Stimulated activated CD8-positive, alpha-beta memory T cell treated with anti-CD3 and anti-CD28 coated beads, Interleukin-12 subunit alpha, Interleukin-12 subunit beta, amount 100 ng/mL, for 24 hours (primary cell): Measurements from ENCODE around the gene MYOF.

Experiments used
- DNase-seq: peaks from one replicate; pipeline ENCODE4 v3.0.0-alpha.2; 2020; ENCODE audit errors: extremely low read depth

MYOF gene, protein sequence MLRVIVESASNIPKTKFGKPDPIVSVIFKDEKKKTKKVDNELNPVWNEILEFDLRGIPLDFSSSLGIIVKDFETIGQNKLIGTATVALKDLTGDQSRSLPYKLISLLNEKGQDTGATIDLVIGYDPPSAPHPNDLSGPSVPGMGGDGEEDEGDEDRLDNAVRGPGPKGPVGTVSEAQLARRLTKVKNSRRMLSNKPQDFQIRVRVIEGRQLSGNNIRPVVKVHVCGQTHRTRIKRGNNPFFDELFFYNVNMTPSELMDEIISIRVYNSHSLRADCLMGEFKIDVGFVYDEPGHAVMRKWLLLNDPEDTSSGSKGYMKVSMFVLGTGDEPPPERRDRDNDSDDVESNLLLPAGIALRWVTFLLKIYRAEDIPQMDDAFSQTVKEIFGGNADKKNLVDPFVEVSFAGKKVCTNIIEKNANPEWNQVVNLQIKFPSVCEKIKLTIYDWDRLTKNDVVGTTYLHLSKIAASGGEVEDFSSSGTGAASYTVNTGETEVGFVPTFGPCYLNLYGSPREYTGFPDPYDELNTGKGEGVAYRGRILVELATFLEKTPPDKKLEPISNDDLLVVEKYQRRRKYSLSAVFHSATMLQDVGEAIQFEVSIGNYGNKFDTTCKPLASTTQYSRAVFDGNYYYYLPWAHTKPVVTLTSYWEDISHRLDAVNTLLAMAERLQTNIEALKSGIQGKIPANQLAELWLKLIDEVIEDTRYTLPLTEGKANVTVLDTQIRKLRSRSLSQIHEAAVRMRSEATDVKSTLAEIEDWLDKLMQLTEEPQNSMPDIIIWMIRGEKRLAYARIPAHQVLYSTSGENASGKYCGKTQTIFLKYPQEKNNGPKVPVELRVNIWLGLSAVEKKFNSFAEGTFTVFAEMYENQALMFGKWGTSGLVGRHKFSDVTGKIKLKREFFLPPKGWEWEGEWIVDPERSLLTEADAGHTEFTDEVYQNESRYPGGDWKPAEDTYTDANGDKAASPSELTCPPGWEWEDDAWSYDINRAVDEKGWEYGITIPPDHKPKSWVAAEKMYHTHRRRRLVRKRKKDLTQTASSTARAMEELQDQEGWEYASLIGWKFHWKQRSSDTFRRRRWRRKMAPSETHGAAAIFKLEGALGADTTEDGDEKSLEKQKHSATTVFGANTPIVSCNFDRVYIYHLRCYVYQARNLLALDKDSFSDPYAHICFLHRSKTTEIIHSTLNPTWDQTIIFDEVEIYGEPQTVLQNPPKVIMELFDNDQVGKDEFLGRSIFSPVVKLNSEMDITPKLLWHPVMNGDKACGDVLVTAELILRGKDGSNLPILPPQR (N-terminal part only)

DNA sequence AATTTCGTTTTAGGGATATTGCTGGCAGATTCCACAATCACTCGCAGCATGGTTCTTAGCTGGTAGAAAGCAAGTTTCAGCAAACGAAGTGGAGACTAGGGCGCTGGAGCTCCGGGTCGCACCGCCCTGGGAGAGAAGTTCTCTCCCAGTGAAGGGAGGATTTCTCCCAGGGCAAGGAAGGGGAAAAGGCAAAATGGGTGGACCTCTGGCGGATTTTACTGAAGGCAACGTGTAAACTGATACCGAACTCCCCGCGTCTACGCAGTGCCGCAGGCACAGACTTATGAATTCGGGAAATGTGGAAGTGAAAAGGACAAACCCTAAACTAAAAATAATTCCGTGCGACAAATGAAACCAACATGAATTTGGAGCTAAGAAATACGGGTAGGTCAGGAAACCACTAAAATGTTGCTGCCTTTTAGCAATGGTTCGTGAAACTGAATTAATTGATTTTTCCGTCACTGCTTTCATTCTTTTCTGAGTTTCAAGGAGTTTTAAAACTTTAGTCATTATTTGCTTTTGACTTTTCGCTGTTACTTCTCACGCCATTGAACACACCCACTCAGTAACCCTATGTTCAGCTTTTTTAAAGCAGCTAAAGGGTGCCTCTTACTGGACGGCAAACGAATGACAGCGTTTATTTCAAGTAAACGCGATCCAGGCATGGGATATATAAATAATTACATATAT lies at the start of gene MYOF:
Gene MYOF, minus strand, starts transcription at position 190 of the 690 bp plus-strand sequence. Its CDS starts 140 bp downstream, at position 50.
- no peak for DNase-seq

DNA sequence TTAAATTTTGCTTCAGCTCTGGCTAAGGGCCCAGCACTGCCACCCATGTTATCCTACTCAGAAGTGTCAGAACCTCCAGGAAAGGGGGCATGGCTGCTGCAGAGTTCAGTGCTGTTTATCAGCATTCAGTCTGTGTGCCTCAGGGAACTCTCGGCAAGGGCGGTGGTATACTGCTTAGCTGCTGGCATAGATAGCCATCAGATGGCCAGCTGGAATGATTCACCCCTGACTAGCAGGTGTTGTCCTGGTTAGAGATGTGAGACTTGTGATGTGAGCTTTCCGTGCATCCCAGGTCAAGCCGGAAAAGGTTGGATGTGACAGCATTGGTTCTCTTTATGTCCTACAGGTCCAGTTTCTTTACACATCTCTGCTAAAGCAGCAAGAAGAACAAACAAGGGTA lies 36.4 kb upstream of the MYOF start:
- DNase-seq = no peak

DNA sequence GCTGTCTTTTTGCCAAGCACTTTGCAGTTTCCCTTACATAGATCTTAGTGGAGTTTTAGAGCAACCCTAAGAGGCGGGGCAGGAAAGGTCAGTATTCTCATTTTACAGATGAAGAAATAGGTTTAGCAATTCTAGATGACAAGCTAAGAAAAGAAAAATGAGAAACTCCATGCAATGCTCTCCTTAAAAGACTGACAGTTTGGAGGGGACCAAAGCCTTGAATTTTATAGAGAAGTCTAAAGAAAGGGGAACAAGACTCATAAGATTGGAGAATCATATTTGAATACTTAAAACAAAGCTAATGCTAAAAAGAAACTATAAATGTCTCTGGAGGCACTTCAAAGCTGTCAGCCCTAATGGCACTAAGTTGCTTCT lies 33.9 kb upstream of the MYOF start:
- DNase-seq = no peak

DNA sequence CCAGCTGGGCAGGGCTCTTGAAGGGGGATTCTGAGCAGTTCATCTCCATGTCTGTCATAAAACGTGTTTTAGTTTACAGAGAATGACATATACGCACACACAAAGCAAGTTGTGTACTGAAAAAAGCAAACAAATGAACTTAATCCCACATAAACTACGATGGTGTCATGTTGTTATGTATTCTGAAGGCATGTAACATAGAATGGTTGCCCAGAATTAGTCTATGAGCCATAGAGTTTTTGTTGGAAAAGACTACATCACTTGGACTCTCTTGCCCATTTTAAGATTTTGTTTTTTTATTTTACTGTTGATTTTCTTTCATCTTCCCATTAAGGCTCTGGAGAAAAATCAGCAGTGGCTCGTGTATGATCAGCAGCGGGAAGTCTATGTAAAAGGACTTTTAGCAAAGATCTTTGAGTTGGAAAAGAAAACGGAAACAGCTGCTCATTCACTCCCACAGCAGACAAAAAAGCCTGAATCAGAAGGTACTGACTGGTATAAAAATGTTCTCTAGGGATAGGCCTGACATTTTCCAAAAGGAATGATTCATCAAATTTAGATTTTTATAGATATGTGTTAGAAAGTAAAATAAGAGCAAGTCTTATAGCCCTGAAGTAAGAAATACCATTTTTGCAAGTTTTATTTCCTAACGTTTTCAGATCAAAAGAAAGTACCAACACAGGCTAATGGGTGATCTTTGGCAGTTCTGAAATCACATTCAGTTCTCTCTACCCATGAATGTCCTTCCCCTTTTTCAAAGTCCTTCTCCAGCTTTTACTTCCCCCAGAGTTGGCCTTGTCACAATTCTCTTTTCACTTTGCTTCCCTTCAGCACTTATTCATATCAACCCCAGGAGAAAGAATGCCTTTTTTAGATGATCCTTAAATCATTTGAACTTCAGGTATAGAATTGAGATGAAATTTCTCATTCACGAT lies 33.2 kb upstream of the MYOF start:
- DNase-seq = no peak

DNA sequence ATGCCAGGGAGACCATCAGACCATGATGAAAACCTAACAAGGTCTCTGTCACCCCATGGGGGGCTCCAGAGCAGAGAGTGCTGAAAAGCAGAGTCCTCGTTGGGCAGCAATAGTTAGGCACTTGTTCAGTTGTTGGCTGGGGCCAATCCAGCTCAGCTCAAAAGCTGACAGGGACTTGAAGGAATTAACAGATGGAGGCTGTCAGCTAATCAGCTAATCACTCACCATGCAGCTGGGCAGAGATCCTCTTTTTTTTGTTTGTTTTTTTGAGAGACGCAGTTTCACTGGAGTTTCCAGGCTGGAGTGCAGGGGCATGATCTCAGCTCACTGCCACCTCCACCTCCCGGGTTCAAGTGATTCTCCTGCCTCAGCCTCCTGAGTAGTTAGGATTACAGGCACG lies 32.4 kb upstream of the MYOF start:
- DNase-seq = no peak

DNA sequence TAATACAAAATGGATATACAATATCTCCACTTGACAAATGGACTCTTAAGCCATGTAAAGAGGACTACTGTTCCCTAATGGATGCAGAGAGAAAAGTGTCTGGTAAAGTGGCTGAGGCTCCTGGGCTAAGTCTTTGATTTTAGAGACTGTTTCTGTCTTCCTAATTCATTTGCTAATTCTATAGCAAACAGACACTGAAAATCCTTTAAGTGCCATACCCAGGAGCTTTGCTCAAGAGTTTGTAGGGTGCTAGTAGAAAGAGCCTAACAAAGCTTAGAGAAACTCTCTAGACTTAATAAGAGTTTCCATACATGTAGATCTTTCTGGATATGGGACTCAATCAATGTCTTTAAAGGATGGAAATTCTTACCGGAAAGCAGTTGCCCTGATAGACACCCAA lies 31.0 kb upstream of the MYOF start:
- no peak for DNase-seq

DNA sequence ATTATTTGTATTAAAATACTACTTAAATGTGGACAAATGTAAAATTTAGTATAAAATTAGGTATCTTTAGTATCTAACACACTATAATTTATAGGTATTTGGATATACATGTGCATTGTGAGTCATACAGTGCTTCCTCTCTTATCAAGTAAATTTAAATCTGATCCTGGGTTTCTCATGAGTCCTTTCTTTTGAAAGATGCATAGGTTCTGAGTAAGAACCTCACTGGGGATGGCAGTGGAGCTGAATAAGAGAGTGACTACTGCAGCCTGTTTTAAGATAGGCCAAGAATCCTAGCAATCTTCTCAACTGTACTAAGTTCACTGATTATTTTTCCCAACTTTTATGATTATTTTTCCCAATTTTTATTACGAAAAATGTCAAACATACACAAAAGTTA lies 30.4 kb upstream of the MYOF start:
- DNase-seq = no peak

DNA sequence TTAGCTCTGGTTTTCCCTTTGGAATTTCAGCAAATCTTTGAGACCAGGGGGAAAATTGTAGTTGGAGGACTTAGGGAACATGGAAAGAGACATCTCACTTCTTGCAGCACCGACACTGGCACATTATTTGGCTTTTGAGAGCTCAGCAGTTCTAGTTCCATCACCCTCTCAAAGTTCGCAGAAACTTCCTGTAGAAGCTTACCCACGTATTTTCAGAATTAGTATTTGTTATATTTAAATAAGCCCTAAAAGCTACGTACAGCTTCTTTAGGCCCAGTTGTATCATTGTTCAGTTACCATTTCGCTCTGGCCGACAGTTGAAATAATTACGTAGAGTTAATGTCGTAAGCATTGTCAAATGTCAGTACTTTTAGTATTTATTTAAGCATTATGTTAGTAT lies 27.7 kb upstream of the MYOF start:
- no peak for DNase-seq

DNA sequence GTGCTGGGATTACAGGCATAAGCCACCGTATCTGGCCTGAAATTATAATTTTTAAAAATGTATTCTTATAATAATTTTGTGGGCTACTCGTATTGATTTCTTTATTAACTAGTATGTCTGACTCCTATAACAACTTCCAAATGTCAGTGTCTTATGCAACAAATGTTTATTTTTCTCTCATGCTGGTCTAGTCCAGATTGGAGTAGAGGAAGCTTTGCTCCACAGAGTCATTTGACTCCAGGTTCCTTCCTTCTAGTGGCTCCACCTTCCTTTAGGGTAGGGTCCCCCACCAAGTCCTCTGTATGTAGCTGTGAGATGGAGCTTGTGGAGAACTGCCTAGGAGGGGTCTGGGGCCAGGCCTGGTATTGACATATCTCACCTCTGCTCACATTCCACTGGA lies 22.9 kb upstream of the MYOF start:
- no peak for DNase-seq

DNA sequence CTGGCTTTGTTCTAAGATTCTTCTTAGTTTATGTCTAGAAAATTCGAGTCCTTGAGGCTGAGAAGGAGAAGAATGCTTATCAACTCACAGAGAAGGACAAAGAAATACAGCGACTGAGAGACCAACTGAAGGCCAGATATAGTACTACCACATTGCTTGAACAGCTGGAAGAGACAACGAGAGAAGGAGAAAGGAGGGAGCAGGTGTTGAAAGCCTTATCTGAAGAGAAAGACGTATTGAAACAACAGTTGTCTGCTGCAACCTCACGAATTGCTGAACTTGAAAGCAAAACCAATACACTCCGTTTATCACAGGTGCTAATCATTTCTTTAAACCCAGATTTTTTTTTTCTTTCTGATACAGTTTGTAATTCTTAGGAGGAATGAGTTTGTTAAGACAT lies 20.9 kb upstream of the MYOF start:
- no peak for DNase-seq

DNA sequence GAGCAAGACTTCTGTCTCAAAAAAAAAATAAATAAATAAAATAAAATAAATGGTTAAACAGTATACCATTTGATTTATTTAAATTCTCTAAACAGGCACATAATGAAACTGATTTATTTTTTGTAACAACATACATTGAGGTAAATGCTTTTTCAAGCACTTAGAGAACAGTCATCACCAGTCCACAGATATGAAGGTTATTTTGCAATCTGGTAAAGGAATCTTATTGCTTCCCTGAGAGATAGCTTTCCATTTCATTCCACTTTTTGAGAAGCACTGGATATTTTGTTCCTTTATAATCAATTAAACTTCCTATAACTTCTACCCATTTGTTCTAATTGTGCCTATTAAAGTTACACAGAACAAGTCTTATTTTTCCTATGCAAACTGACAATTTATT lies 19.5 kb upstream of the MYOF start:
- no peak for DNase-seq

DNA sequence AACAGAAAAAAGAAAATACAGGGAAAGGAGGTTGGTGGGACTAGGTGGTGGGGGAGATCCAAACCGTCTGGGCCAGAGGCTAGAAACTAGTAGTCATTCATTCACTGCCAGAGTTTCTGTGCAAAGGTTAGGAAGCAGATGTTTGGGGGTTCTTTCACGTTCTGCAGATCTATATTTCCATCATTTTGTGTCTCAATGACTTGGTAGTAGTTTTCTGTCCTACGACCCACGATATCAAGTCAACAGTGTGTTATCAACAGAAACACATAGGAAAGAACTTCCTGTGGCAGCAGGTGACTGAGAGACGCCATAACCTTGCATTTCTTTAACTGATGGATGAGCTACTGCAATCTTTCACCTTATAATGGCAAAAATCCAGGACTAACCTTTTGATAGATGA lies 16.0 kb upstream of the MYOF start:
- no peak for DNase-seq

DNA sequence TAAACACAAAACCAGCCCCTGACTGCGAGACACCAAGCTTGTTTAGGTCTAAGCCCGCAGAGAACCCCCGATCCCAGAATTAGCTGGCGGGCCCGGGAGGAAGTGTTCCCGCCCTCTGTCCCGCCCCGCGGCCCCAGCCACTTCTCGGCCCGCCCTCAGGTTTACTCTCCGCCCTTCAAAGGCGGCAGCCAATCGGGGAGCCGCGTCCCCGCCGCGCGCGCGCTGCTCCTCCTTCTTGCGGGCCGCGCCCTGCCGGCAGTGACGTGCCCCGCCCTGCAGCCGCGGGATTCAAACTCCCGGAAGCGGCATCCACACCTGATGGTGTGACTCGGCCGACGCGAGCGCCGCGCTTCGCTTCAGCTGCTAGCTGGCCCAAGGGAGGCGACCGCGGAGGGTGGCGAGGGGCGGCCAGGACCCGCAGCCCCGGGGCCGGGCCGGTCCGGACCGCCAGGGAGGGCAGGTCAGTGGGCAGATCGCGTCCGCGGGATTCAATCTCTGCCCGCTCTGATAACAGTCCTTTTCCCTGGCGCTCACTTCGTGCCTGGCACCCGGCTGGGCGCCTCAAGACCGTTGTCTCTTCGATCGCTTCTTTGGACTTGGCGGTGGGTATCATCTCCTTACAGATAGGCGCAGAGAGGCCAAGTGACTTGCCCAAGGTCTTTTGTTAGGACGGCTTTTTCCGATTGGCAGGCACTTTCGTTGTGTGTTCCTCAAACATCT lies 14.3 kb upstream of the MYOF start, which contains the start of gene CEP55:
Gene CEP55, plus strand, starts transcription at position 291 of the 720 bp plus-strand sequence. CDS start 3,440 bp downstream, outside the sequence.
- peak; percentile 89 for DNase-seq

DNA sequence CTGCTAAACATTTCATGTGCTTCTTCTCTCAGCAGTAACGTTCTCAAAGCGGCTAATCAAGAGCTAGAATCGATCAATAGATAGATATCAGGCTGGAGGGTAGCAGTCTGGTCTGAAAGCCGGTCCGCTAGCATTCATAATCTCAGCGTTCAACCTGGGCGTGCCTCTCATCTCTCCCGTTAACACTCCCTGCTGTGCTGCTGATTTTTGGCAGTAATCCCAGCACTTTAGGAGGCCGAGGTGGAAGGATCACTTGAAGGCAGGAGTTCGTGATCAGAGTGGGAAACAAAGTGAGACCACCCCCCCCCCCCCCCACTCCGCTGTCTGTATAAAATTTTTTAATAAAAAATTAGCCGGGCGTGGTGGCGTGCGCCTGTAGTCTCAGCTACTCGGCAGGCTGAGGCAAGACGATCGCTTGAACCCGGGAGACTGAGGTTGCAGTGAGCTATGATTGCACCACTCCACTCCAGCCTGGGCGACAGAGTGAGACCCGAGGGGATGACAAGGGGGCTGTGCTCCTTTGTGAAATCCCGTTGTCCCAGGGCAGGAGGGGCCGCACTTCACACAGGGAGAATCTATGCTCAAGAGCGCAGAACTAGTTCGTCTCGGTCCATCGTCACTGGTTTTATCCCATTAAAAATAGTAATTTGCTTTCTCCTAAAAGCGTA lies 13.7 kb upstream of the MYOF start:
- DNase-seq = no peak

DNA sequence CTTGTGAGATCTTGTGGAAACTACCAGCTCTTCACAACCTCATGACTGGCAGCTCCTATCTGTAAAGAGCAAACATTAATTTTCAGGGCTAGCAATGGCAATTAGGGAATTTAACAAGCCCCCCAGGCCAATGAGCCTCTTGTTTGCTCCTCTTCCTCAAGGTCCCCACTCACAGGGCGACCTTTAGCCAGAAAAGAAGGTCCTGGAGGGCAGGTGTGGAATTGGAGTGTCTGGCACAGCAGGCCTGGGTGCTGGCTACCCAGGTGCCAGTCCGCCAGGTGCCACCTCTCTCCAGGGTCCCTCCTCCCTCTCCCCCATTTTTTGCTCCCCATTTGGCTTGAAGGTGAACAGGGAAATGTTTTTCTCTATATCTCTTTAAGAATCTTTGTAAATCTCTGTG lies 12.4 kb upstream of the MYOF start:
- DNase-seq = no peak

DNA sequence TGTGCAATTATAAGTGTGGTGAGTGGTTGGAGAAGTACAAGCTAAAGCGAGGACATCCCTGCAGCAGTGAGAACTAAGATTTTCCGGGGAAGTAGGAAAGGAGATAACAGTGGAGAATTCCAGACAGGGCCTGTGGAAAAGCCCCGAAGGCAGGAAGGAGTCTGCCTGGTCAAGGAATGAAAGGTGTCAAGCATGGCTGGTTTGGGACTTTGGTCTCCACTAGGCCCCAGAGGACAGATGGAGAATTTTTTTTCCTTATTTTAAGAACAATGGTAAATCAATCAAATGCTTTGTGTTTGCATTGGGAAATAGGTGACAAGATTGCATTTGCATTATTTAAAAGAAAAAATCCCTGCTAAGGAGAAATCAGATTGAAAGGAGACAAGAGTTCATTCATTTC lies 11.0 kb upstream of the MYOF start:
- DNase-seq = no peak

DNA sequence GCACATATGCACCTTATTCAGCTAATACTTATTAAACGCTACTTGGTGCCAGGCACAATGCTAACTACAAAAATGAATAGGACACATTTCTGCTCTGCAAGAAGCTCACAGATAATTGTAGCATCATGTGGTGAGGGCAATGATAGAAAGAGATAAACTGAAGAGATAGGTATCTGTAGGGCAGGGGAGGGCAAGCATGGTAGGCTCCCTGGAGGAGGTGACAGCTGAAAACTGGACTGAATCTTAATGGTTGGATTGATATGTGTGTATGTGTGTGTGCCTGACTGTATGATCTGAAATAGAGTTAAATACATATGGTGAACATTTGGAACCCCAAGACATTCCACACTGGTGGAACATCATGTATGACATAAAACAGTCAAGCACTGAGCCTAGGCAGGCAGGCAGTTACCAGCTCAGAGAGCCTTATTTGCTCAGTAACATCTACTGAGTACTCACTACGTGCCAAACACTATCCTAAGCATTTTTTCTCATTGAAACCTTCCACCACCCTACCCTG lies 9.5 kb upstream of the MYOF start:
- DNase-seq = no peak

DNA sequence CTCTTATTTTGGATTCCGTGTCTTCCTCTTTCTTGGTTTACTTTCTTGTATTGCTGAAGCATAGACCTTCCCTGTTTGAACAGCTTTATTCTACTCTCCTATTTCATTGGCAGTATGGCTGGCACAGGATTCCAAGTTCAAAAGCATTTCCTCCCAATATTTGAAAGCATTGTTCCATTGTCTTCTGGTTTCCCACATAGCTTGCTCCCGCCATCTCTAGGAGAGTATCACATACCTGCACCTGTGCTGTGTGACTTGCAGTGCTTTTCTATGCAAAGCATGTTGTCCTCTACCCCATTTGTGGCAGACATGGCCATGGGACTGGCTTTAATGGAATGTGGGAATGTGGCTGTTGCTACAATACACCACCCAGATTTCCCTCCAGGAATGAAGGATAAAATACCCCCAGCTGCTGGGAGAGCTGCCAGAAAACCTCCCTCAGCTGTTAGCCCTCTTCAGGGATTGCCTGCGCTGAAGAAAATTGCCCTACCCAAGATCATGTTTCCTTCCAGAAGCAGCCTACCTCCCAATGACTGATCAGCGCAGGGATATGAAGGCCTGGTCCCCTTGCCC lies 6.9 kb upstream of the MYOF start:
- DNase-seq = no peak

DNA sequence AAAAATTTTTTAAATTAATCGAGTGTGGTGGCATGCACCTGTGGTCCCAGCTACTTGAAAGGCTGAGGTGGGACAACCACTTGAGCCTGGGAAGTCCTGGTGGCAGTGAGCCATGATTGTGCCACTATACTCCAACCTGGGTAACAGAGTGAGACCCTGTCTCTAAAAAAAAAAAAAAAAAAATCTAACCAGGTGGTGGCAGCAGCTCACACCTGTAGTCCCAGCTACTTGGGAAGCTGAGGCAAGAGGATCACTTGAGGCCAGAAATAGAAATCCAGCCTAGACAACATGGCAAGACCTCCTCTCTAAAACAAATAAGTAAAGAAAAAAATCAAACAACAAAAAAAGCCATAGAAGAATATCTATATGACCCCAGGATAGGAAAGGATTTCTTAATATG lies 3.6 kb upstream of the MYOF start:
- no peak for DNase-seq
